Upper lobe of left lung (tissue), 4 donors: Measurements from ENCODE around the gene CAPN7.

Experiments
- EP300 ChIP-seq, 4 donors: sonication (generic); formaldehyde crosslinking; IDR thresholded peaks; one replicate each; pipeline ENCODE4 v1.5.1; 2017; ENCODE audit warnings: antibody characterized with exemption in 4 of 4, control low read depth in 2 of 4
- TF ChIP-seq, protein P1 (sequence below), 6 experiments: fragments of 450-650 bp in 4 of 6; fragments of 200-600 bp in 2 of 6; sonication (generic) in 2 of 6; IDR thresholded peaks; one replicate each; pipeline ENCODE4 v1.5.1; 2016 to 2019; ENCODE audit warnings: antibody characterized with exemption in 6 of 6

DNA sequence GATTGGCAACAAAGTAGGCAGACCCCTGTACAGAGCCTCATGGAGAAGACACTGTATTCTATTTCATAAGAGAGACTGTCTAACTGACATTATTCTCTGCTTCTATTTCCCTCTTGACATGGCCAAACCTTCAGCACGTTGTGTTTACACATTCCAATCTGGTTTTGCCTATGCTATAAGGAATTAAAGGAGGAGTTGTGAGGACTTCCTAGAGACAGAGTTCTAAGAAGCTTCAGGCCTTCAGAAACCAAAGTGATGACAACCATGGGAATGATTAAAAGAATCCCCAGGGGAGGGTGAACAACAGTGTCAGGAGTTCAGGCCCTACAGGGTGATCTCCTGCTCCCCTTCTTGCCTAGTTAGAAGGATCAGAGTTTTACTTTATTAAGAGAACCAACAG lies 44.9 kb upstream of the CAPN7 start:
- no peak for TF ChIP-seq EP300 (IDR thresholded peaks at IDR 0.05)
- TF ChIP-seq, protein P1, sequence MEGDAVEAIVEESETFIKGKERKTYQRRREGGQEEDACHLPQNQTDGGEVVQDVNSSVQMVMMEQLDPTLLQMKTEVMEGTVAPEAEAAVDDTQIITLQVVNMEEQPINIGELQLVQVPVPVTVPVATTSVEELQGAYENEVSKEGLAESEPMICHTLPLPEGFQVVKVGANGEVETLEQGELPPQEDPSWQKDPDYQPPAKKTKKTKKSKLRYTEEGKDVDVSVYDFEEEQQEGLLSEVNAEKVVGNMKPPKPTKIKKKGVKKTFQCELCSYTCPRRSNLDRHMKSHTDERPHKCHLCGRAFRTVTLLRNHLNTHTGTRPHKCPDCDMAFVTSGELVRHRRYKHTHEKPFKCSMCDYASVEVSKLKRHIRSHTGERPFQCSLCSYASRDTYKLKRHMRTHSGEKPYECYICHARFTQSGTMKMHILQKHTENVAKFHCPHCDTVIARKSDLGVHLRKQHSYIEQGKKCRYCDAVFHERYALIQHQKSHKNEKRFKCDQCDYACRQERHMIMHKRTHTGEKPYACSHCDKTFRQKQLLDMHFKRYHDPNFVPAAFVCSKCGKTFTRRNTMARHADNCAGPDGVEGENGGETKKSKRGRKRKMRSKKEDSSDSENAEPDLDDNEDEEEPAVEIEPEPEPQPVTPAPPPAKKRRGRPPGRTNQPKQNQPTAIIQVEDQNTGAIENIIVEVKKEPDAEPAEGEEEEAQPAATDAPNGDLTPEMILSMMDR (IDR thresholded peaks at IDR 0.05), result no peak
